Keratinocyte (primary cell): ENCODE measurements around the gene TOLLIP. TPM values are rescaled to one million over a fixed set of nuclear protein-coding genes. Genes with fewer than 3 reads are reported as not detected.

Experiments used
- DNase-seq: peaks from one replicate; pipeline ENCODE4 v3.0.0-alpha.2; 2011; ENCODE audit warnings: low read depth, missing footprints, low spot score
- FAIRE-seq: peaks from 2 replicates; lab custom pipeline; 2011; peaks lifted over from hg19 to GRCh38; lab: Jason Lieb, UNC
- H2AFZ ChIP-seq: 2 replicates; pipeline ENCODE4 v1.6.0; 2012; ENCODE audit warnings: low read length, control low read depth, inconsistent platforms; ENCODE audit not compliant: control insufficient read depth
- H3K27ac ChIP-seq: 2 replicates; pipeline ENCODE4 v1.5.1; 2011; ENCODE audit warnings: low read length; ENCODE audit not compliant: control insufficient read depth, insufficient read depth
- H3K27me3 ChIP-seq: 3 replicates; pipeline ENCODE4 v1.6.0; 2011; ENCODE audit warnings: low read length; ENCODE audit not compliant: control insufficient read depth, insufficient read depth; ENCODE audit errors: extremely low read depth
- H3K36me3 ChIP-seq, 2 experiments: 2 replicates in 1 of 2; 3 replicates in 1 of 2; pipeline ENCODE4 v1.5.1; 2011; ENCODE audit warnings: low read length in 2 of 2, mild to moderate bottlenecking in 1 of 2; ENCODE audit not compliant: control insufficient read depth in 2 of 2, insufficient read depth in 2 of 2; ENCODE audit errors: extremely low read depth in 1 of 2
- H3K4me1 ChIP-seq: 3 replicates; pipeline ENCODE4 v1.5.1; 2011; ENCODE audit warnings: low read length; ENCODE audit not compliant: control insufficient read depth, insufficient read depth; ENCODE audit errors: extremely low read depth
- H3K4me2 ChIP-seq: 3 replicates; pipeline ENCODE4 v1.6.0; 2011; ENCODE audit warnings: low read depth, low read length; ENCODE audit not compliant: control insufficient read depth, insufficient read depth; ENCODE audit errors: extremely low read depth
- H3K4me3 ChIP-seq, 3 experiments: fragments of 200-600 bp in 1 of 3; sonication (generic) in 1 of 3; 2 replicates in 2 of 3; 3 replicates in 1 of 3; pipeline ENCODE4 v1.5.1; 2011 to 2016; ENCODE audit warnings: low read length in 3 of 3, mild to moderate bottlenecking in 3 of 3, control low read depth in 2 of 3, inconsistent platforms in 1 of 3, low read depth in 1 of 3, mixed read lengths in 1 of 3, mixed run types in 1 of 3, moderate library complexity in 1 of 3; ENCODE audit not compliant: control insufficient read depth in 2 of 3, insufficient read depth in 2 of 3; ENCODE audit errors: extremely low read depth in 1 of 3
- H3K79me2 ChIP-seq: 2 replicates; pipeline ENCODE4 v1.6.0; 2012; ENCODE audit warnings: low read length; ENCODE audit not compliant: control insufficient read depth, insufficient read depth
- H3K9ac ChIP-seq: 3 replicates; pipeline ENCODE4 v1.6.0; 2011; ENCODE audit warnings: low read length; ENCODE audit not compliant: control insufficient read depth, insufficient read depth; ENCODE audit errors: extremely low read depth
- H3K9me1 ChIP-seq: 3 replicates; pipeline ENCODE4 v1.6.0; 2011; ENCODE audit warnings: low read length; ENCODE audit not compliant: control insufficient read depth, insufficient read depth; ENCODE audit errors: extremely low read depth
- H3K9me3 ChIP-seq: 2 replicates; pipeline ENCODE4 v1.5.1; 2012; ENCODE audit warnings: low read depth, low read length; ENCODE audit not compliant: control insufficient read depth
- H4K20me1 ChIP-seq: 3 replicates; pipeline ENCODE4 v1.6.0; 2011; ENCODE audit warnings: low read length; ENCODE audit not compliant: control insufficient read depth, insufficient read depth; ENCODE audit errors: extremely low read depth
- EZH2 ChIP-seq: IDR thresholded peaks from one replicate; pipeline ENCODE4 v1.6.1; 2012; ENCODE audit warnings: inconsistent platforms, mild to moderate bottlenecking, low read length, moderate library complexity
- dilution Hi-C: fragments of 300-500 bp; cut with MboI; formaldehyde crosslinking; loops from one replicate; pipeline ENCODE4 v1.7.0; 2020; ENCODE audit warnings: low sequenced_read_pairs; ENCODE audit not compliant: extremely low pct_ligation_motif_present
- polyA plus RNA-seq, 5 experiments: library from polyadenylated mRNA; depleted of rRNA in 3 of 5; stranded (reverse) in 3 of 5; stranded (forward) in 1 of 5; unstranded in 1 of 5; fragments of >200 nt; gene quantifications; 1 replicate in 1 of 5; 2 replicates in 3 of 5; 3 replicates in 1 of 5; pipeline versions ENCODE4 v1.2.1 to v1.2.3, GENCODE V29; 2011 to 2012; ENCODE audit warnings: missing spikeins in 2 of 5, low read depth in 1 of 5, low replicate concordance in 1 of 5
- TF ChIP-seq, protein P1 (sequence below), 3 experiments: IDR thresholded peaks in 1 of 3; conservative IDR thresholded peaks in 1 of 3; optimal IDR thresholded peaks in 1 of 3; 2 replicates in 2 of 3; 3 replicates in 1 of 3; pipeline versions ENCODE3 to v1.5.1; 2011; ENCODE audit warnings: low read length in 3 of 3, mild to moderate bottlenecking in 3 of 3, moderate library complexity in 2 of 3, control low read depth in 1 of 3, inconsistent platforms in 1 of 3; ENCODE audit not compliant: insufficient read depth in 2 of 3; ENCODE audit errors: extremely low read depth in 1 of 3

Gene TOLLIP
- polyA plus RNA-seq, 1 donor (not counting 4 experiments of a cell fraction or from before 2014, with no cell fraction given) = 40.2 TPM

DNA sequence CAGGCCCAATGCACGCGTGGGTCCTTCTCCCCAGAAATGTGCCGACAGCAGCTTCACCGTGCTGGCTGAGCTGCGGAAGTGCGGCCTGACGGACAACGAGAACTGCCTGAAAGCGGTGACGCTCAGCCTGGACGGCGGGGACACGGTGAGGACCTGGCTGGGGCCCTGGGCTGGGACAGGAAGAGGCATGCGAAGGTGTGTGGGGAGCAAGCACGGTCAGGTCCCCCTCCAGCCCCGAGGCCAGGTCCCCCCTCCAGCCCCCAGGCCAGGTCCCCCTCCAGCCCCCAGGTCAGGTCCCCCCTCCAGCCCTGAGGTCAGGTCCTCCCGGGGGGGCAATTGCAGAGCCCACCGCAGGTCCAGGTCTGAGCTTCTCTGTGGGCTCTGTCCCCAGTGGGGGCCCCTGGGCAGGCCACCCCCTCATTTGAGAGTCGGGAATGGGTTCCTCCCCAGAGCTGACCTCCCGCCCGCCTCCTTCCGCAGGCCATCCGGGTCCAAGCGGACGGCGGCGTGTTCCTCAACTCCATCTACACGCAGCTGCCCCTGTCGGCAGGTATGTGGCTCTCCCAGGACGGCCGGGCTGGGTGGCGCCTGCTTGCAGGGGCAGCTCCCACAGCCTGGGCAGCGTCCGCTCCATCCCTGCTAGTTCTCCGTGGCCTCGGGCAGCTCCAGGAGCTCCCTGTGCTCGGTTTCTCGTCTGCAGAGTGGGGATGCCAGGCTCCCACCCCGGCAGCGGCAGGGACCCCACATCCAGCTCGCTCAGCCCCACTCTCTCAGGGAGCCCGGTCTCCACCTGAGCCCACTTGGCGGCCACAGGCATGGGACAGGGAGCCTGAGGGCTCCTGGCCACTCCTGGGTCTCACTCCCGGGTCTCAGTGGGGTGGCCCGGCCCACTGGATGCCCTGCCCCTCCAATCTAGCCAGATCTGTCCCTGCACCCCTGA is 78.7 kb downstream of the TOLLIP start:
- FAIRE-seq (no peak), DNase-seq (no peak)
- no peaks in the 10 kb centered on the region for H4K20me1 ChIP-seq
- H2AFZ ChIP-seq = no peak overlapping the region
- no peaks in the 10 kb centered on the region for H3K9me3 ChIP-seq
- H3K9ac ChIP-seq = no peak overlapping the region
- dilution Hi-C loops = no loop called here
- no peaks in the 10 kb centered on the region for H3K36me3 ChIP-seq
- H3K9me1 ChIP-seq = no peaks in the 10 kb centered on the region
- no peaks in the 10 kb centered on the region for H3K79me2 ChIP-seq
- no peaks in the 10 kb centered on the region for H3K4me1 ChIP-seq
- peaks cover 34% of the 10 kb centered on the region for H3K27me3 ChIP-seq
- no peak overlapping the region for H3K4me3 ChIP-seq
- peak; percentile 40 for TF ChIP-seq EZH2
- TF ChIP-seq, protein P1, sequence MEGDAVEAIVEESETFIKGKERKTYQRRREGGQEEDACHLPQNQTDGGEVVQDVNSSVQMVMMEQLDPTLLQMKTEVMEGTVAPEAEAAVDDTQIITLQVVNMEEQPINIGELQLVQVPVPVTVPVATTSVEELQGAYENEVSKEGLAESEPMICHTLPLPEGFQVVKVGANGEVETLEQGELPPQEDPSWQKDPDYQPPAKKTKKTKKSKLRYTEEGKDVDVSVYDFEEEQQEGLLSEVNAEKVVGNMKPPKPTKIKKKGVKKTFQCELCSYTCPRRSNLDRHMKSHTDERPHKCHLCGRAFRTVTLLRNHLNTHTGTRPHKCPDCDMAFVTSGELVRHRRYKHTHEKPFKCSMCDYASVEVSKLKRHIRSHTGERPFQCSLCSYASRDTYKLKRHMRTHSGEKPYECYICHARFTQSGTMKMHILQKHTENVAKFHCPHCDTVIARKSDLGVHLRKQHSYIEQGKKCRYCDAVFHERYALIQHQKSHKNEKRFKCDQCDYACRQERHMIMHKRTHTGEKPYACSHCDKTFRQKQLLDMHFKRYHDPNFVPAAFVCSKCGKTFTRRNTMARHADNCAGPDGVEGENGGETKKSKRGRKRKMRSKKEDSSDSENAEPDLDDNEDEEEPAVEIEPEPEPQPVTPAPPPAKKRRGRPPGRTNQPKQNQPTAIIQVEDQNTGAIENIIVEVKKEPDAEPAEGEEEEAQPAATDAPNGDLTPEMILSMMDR (optimal IDR thresholded peaks at IDR 0.05 in 1 of 3, IDR thresholded peaks at IDR 0.05 in 1 of 3, conservative IDR thresholded peaks at IDR 0.05 in 1 of 3; ENCODE audit: extremely low read depth in 1 of 3, insufficient read depth in 2 of 3, low read length in 3 of 3) = peak in 2 of 3 experiments; percentile 40 to 45
- no peak overlapping the region for H3K27ac ChIP-seq
- no peak overlapping the region for H3K4me2 ChIP-seq

DNA sequence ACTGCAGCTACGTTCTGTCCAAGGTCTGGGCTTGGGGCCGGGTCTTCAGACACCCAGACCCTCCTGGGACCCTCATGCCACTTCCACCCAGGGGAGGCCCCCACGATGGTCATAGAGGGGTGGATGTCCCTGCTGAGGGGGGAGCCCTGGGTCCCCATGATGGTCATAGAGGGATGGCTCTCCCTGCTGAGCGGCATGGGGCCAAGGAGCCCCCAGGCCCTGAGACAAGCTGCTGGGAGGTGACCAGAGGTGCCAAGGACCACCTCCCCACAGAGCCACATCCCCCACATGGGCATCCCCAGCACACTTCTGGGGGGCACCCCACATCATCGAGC is 79.3 kb downstream of the TOLLIP start:
- dilution Hi-C loops = no loop called here
- no peaks in the 10 kb centered on the region for H3K36me3 ChIP-seq

More for the DNA sequence above, 79.3 kb downstream of the TOLLIP start:
- Histone ChIP-seq H3K4me3 (no peak overlapping the region), H4K20me1 (no peaks in the 10 kb centered on the region), H3K9me3 (no peaks in the 10 kb centered on the region), H3K27me3 (peaks cover 34% of the 10 kb centered on the region), H2AFZ (no peak overlapping the region), H3K79me2 (no peaks in the 10 kb centered on the region), H3K27ac (no peak overlapping the region), H3K4me2 (no peak overlapping the region), H3K9ac (no peak overlapping the region), H3K4me1 (no peaks in the 10 kb centered on the region), H3K9me1 (no peaks in the 10 kb centered on the region)
- DNase-seq (no peak), FAIRE-seq (no peak)
- TF ChIP-seq EZH2 = no peak
- TF ChIP-seq, protein P1 (optimal IDR thresholded peaks at IDR 0.05 in 1 of 3, IDR thresholded peaks at IDR 0.05 in 1 of 3, conservative IDR thresholded peaks at IDR 0.05 in 1 of 3; ENCODE audit: extremely low read depth in 1 of 3, insufficient read depth in 2 of 3, low read length in 3 of 3) = no peak
